ENCODE results near the gene NEDD8.
"Not testable (repeated sequence)": the region's sequence is repeated elsewhere in the genome, so short reads cannot be mapped to it uniquely, and the experiment has no call there.

DNA sequence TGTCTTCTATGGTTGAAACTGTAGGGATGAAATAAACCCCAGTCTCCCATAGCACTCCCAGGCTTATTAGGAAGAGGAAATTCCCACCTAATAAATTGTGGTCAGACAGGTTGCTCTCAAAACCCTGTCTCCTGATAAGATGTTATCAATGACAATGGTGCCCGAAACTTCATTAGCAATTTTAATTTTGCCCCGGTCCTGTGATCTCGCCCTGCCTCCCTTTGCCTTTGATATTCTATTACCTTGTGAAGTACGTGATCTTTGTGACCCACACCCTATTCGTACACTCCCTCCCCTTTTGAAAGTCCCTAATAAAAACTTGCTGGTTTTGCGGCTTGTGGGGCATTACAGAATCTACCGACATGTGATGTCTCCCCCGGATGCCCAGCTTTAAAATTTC, 29.6 kb downstream of the NEDD8 start:
- TF ChIP-seq POLR2A, POLR2AphosphoS5 (IDR thresholded peaks at IDR 0.05): not testable (repeated sequence)
